ENCODE measurements around the gene CYTH1.

The CYTH1 gene

DNA sequence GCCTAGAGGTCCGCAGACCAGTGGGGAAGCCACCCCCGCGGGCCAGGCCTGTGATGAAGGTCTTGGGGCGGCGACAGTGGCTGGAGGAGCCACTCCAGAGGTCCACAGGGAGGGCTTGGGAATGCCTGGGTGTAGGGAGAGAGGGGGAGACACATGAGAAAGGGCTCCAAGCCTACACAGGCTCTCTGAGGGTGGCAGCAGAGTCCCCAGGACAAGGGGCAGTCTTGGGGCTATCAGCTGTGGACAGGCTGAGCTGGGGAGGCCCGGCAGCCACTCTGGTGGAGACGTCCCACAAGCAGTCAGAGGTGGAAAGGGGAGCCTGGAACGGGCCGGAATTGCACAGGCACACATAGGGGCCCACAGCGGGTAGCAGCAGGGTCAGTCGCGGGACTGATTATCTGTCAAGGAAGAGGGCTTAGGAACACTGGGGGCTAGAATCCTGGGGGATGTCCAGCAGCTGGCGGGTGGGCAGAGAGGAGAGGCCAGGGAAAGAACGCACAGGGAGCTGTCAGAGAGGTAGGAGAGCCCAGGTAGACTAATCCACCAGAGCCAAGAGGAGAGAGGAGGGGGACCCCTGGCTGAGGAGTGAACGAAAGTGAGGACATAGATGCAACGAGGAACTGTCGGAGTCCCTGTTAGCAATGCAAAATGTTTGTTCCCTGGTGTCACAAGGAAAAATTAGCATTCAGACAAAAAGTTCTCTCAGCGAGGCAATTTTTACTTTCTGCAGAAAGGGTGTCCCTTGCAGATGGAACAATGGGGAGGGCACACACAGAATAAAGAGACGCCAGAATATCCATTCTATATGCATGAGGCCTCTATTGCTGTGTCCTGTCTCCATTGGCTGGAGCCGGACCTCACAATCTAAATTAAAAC is 111.0 kb downstream of the CYTH1 start:
- no peak for DNase-seq (ENCODE audit: low read depth, low spot score)

DNA sequence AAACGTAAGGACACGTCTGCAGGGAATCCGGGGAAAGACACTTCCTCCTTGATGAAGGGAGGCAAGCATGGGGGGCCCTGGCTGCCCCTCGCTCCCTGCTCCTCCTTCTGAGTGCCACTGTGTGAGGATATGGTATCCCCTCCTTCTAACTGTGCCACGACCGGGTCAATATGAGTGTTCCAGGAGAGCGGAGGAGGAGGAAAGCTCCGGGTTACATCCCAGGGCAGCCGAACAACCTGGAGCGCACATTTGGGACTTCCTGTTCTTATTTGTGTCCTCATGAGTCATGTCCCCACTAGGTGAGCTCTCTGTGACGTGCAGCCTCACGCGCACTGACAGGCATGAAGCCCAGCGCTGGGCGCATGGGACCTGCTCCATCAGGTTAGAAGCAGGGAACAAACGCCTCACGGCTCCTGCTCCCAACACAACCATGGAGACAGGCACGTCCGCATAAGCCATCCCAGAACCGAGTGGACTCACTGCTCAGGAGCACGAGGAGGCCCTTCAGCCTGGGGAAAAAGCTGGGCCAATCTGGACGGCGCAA is 112.0 kb downstream of the CYTH1 start:
- DNase-seq (ENCODE audit: low read depth, low spot score) = no peak

DNA sequence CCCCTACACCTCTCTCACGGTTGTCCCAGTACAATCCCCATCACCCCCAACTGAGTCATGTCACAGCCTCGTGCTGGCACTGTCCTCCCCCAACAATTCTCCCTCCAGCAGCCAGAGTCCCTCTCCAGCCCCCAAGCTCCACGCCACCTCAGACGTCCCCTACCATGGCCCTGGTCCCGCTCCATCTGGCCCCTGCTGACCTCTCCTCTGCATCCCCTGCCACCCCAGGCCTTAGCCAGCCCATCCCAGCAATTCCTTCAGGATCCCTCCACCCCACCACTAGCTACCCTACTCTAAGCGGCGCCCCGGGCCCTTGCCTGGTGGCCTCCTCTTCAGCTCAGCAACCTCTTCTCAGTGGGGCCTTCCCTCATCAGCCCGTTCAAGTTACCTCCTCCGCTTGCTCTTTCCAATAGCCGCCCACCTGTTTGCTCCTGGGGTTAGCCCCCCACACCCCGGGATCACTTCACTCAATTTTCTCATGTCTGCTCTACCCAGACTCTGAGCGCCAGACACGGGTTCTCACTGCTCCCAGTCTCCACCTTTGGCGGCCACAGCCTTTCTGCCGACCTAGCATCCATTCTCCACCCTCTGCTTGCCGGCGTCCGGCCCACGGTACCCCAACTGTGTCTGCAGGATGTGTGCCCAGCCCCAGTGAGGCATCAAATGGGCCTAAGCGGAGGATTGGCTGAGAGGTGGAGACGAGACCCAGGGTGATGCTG is 112.7 kb downstream of the CYTH1 start:
- DNase-seq (ENCODE audit: low read depth, low spot score) = no peak

DNA sequence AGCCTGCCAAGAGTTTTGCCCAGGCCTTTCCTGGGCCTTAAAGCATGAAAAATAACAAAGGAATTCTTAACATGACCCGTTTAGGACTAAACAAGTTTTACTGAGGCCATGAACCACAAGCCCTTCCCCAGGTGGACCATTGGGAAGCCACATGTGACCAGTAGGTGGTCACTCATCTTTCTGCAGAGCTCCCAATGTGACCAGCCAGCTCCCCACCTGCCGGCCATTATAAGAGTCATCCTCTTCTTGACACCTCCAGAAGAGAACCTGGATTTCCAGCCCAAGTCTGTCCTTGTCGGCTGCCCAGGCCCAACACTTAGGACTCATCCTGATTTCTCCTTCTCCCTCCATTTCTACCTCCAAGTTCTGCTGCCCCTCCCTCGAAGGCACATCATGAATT is 113.2 kb downstream of the CYTH1 start:
- no peak for DNase-seq (ENCODE audit: low read depth, low spot score)

DNA sequence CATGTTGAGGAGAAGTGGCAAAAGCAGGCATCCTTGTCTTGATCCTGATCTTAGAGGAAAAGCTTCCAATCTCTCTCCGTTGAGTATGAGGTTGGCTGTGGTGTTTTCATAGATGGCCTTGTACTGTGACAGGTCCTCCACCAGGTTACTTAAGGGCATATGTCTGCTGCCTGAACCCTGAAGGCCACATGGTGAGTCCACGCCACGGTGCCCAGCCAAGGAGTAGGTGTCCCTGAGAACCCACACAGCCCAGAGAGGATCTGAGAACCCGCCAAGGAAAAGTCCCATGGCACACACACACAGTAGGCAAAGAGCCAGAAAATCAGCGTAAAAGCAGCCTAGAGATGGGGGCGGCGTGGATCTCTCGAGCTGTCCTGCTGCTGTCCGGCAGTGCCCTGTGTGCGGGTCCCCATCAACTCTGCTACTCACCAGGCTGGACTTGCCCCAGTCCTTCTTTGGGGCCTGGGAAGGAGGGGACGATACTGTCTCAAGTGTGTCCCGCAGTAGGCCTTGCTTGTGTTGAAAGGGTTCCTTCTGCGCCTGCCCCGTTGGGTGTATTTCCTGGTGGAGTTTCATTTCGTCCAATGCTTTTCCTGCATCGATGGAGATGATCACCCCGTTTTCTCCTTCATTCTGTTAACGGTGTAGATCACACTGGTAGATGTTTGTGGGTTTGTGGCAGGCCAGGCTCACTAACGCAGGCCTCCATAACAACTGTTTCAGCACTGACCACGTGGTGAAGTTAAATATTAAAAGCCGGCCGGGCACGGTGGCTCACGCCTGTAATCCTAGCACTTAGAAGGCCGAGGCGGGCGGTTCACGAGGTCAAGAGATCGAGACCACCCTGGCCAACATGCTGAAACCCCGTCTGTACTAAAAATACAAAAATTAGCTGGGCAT is 114.1 kb downstream of the CYTH1 start:
- no peak for DNase-seq (ENCODE audit: low read depth, low spot score)

DNA sequence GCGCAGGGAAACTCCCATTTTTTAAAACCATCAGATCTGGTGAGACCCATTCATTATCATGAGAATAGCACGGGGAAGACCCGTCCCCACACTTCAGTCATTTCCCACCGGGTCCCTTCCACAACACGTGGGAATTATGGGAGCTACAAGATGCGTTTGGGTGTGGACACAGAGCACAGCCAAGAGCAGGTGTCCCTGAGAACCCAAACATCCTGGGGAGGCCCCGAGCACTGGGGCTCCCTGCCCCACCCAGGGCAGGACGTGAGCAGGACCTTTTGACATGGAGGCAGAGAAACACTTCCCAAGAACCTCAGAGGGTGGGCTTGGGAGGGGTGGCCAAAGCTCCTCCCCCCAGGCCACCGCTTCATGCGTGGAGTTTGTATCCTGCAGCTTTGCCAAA is 115.0 kb downstream of the CYTH1 start:
- DNase-seq (ENCODE audit: low read depth, low spot score) = no peak

DNA sequence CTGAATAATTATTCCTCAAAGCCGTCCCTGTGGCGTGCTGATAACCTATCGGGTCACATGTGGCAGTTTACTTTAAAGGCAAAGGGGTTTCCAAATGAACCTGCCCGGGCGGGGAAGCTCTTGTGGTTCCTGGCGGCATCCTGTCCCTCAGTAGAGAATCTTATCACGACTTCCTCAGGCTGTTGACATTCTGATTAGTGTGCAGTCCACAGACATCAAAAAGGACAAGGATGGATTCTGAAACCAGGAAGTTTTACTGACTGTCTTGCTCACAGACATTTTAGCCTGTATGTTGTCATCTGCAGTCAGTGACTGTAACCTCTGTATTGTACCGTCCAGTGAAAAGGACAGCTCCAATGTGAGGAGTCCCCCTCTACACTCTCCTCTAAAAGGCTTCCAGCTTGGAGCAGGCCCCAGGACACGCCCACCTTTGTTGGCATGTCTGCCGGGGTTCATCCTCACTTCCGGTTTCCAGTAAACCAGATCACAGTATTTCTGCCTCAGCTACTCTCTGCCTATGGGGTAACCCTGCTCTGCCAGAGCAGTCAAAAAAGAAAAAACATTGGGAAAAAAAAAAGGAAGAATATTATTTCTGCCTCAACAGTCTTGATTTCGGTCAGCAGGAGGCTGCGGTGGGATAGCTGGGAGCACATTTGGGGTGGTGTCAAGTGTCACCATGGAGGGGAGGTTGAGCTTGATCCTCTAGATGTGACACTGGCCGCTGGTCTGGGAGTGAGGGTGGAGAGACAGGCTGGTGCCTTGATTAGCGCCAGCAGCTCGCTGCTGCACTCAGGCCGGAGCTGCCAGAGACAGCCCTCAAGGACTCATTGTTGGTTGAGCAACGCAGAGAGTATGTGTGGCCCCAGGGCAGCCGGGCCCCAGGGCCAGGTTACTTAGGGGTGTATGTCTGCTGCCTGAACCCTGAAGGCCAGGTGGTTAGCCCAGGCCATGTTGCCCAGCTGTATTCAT is 115.8 kb downstream of the CYTH1 start:
- DNase-seq (ENCODE audit: low read depth, low spot score) = no peak

DNA sequence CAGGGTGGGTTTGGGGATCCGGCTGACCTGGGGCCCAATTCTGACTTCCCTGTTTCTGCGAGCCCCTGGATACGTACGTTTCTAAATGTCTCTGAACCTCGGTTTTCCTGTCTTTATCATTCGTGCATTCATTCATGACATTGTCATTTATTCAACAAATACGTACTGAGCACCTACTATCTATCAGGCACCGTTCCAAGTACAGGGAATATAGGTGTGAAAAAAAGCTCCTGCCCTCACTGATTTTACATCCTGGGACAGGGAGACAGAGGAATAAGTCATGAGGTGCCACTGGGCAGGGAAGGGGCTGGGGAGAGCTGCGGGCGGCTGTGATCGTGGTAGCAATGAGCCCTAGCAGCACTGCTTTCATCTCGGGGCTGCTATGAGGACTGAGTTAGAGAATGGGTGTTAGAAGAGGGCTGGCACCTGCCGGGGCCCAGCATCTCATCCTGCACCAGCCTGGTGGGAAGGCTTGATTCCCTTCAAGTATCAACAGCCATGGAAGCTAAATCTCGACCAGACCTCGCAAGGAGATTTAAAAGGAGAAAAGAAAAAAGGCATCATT is 116.6 kb downstream of the CYTH1 start:
- no peak for DNase-seq (ENCODE audit: low read depth, low spot score)

DNA sequence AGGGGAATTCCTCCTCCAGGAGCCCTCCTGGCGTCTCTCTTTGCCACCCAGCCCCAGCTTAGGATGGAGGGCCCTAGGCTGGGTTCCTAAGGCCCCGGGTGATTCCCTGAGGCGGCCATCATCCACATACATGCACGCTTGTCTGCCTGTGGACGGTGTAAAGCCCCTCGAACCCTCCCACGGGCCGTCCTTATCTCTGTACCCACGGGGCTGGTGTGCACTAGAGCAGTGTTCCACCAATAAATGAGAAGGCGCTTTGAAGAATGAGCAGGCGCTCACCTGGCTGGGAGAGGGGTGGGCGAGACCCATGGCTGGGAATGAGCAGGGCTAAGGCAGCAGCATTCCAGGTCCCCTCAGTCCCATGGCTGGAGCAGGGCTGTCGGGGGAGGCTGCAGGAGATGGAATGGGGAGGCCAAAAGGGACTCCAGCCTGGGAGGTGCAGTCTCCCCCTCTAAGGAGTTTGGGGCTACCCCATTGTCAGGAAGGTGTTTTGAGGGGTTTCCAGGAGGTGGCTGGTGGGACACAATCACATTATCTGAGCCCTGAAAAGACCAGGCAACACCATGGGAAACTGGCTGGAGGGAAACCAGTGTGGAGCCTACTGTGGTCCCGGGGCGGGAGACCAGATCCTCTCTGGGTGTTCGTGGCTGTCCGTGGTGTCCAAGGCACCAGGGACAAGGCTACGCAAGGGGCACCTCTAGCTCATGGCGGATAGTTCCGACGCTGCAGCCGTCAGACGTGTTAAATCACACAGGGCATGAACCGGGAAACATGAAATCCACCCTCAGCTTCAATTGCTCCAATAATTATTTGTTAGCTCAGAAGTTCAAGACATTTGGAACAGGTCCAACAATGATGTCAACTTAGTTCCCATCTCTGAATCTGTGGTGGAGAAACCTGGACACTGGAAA is 117.3 kb downstream of the CYTH1 start:
- no peak for DNase-seq (ENCODE audit: low read depth, low spot score)

DNA sequence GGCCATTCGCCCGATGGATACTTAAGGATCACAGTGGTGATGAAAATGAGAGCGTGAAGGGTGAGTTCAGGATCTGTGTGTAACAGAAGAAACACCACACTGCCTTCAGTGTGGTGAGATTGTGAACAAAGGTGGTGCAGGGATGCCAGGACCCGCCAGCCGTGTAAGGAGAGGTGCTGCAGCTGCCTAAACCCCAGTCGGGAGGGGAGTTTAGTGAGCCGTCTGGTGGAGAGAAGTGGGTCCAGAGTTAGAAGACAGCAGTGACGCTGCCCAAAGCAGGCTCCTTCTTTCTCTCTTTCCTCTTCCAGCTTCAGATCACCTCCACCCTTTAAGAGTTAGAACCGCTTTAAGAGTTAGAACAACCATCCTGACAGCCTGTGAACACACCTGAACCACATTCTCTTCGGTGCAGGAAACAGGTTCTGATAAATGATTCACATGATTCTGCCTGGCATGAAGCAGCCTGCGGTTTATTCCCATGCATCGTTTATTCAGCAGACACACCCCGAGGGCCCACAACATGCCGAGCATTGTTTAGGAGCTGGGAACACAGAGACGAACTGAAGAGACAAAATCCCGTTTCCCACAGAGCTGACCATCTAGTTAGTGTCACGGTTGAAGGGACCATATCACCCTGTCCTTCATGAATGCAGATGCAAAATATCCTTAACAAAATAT is 120.8 kb downstream of the CYTH1 start:
- DNase-seq (ENCODE audit: low read depth, low spot score) = no peak

DNA sequence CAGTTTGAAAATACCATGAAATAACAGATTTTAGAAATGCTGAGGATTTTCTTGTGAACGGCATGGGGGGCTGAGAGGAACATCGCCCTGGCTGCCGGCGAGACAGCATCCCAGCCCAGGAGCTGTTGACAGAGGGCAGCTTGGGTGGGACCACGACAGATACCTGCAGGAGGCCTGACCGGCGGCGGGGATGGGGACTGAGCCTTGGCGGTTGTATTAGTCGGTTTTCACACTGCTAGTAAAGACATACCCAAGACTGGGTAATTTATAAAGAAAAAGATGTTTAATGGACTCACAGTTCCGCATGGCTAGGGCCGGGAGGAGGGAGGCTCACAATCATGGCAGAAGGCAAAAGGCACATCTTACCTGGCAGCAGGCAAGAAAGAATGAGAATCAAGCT is 122.5 kb downstream of the CYTH1 start:
- DNase-seq (ENCODE audit: low read depth, low spot score) = no peak

DNA sequence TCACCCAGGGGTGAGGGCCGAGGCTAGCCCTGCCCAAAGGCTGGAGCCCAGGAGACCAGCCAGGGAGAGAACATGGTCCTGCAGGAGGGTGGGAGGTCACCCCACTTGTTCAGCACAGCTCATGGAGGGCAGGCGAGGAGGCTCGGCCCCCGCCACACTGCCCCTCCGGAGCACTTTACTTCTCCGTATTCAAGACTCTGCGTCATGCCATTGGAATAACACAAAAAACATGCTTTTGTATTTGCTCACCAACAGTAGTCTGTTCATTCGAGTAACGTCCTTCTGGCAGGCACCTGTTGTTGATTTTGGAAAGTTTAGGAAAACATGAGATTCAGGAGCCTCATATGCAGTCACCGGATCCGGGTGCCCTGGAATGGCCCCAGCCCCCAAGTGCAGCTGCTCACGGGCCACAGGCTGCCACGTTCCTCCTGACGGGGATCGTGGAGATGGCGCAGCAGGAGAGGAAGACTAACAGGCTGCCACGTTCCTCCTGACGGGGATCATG is 123.7 kb downstream of the CYTH1 start:
- DNase-seq (ENCODE audit: low read depth, low spot score) = no peak

DNA sequence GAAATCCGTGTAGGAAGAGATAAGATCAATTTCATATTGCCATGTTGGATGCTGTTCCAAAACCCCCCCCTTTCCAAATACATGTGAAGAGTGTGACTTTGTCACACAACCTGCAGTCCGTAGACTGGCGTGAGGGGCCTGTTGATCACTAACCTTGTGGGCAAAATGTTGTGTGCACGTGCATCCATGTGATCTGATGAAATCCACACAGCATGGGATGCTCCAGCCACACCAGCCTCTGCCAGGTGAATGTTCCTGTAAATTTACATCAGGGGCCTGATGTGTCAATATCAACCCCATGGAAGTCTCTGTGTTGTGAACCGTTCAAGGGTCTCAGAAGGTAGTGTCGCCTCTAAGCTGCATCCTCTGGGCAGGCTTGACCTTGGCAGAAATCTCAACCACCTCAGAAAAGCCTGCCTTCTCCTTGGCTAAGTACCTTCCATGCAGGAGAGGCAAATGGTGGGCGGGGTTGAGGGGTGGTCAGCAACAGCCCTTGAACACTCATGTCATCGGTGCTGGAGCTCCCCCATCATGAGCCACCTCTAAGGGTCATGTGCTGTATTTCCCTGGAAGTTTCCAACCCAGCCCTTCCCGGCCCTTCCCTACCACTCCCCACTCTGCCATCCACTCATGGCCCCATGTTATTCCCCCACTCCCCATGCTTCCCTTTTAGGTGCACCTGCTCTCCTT is 126.7 kb downstream of the CYTH1 start:
- no peak for DNase-seq (ENCODE audit: low read depth, low spot score)

DNA sequence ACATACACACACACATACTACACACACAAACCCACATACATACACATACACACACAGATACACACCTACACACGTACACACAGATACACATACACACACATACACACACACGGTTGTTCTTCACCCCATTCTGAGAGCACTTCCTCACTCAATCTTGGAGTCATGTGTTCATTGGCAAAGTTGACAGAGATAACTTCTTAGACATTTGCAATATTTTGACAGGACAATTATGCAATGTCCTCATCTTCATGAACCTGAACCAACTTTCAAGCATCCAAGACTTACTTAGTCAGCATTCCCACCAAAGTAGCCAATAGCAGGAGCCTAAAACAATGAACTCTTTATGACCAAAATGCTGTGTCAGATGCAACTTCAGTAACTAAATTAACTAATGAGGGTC is 127.7 kb downstream of the CYTH1 start:
- DNase-seq (ENCODE audit: low read depth, low spot score) = no peak

DNA sequence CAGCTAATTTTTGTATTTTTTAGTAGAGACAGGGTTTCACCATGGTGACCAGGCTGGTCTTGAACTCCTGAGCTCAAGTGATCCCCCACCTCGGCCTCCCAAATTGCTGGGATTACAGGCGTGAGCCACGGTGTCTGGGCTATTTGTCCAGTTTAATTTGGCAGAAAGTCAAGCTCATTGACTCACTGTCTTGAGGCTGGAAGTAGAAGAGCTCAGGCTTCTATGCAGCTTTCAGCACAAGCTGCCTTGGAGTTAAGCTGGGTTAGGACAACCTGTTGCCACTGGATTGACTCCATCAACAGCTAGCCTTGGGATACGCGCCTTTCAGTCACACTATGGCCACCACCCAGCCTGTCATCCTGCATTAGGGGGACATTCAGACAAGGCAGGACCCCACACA is 128.7 kb downstream of the CYTH1 start:
- DNase-seq (ENCODE audit: low read depth, low spot score) = no peak

DNA sequence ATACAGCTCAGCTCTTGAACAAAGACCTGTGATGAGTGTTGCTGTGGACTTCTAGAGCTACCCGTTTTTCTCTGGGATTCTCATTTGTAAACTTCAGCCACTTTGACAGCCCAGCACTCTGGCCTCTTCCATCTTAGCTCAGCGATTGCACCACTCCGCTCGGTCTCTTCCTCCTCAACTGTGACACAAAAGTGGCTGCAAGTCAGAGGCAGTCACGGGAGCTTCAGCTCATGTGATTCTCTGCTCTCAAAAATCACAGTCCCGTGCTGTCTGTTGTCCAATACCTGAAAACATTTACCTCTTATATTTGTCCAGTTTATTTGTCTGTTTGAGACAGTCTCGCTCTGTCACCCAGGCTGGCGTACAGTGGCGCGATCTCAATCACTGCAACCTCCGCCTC is 129.2 kb downstream of the CYTH1 start:
- no peak for DNase-seq (ENCODE audit: low read depth, low spot score)

DNA sequence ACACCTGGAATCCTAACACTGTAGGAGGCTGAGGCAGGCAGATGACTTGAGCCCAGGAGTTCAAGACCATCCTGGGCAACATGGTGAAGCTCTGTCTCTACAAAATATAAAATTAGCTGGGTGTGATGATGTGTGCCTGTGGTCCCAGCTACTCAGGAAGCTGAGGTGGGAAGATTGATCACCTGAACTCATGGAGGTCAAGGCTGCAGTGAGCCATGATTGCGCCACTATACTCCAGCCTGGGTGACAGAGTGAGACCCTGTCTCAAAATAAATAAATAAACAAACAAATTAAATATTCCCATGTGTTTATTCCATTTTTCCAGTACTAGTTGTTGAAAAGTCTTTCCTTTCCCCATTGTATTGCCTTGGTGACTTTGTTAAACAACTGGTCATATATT is 130.0 kb downstream of the CYTH1 start:
- DNase-seq (ENCODE audit: low read depth, low spot score) = no peak

DNA sequence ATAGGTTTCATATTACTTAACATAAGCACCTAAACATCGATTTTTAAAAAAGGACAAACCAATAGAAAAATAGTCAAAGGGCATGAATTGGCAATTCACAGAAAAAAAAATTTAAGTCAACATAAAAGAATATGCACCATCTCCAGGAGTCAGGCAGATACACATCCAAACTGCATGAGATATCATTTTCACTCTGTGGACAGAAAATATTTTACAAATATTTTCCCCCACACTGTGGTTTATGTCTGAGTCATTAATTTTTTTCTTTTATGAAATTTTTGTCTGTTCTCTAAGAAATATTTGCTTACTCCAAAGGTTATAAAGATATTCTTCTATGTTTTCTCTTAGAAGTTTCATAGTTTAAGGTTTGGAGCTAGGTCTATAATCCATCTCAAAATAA is 130.5 kb downstream of the CYTH1 start:
- no peak for DNase-seq (ENCODE audit: low read depth, low spot score)

Measured in iPS DF 19.7 (cell line).